Right hindlimb (tissue), 1 donor: Measurements from ENCODE around the gene JAKMIP1.

Source experiments
- DNase-seq: peaks from one replicate; pipeline ENCODE4 v3.0.0-alpha.2; 2018

Gene JAKMIP1

DNA sequence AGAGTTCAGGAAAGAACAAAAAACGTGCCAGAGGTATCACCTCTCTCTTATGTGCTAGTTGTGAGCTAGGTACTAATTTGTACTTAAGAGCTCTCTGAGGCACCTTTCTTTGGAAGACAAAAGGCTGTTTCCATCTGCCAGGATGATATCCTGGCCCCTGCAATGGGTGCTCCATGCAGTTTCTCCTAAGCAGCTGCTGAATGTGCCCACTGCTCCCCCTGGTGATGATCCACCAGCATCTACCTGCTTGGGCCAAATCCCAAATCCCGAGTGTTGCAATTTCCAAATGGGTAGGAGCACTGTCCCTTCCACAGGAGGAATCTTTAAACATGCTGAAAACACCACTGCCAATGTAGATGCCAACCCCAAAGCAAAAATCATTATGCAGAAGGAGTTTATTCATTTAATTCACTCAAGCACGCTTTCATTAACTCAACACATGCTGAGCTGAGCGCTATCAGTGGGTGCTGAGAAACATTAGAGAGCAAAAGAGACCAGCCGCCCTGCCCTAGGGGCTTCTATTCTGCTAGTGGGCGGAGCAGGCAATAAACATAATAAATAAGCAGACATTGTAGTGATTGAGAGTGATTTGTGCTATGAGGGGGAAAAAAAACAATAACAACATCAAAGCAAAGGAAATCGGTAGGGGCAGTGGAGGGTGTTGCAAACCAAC lies 112.5 kb downstream of the JAKMIP1 start:
- DNase-seq = peak; percentile 59

DNA sequence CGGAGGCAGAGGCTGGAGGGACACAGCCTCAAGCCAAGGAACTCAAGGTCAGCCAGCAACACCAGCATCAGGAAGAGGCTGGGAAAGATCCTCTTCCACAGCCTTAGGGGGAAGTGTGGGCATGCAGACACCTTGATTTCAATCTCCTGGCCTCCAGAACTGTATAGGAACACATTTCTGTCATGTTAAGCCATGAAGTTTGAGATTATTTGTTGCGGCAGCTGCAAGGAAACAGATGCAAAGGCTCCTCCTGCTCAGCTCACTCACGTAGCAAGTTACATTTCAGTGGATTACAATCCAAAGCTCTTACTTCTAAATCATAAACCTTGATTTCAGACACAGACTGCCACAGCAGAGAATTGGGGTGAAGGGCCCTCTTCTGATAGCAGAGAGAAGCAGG lies 113.5 kb downstream of the JAKMIP1 start:
- no peak for DNase-seq

- DNase-seq = no peak
Observed at GRCh38 chr4:6085691-6086628, 114.4 kb downstream of the JAKMIP1 start.

- no peak for DNase-seq
Observed at GRCh38 chr4:6085028-6085690, 115.2 kb downstream of the JAKMIP1 start.

DNA sequence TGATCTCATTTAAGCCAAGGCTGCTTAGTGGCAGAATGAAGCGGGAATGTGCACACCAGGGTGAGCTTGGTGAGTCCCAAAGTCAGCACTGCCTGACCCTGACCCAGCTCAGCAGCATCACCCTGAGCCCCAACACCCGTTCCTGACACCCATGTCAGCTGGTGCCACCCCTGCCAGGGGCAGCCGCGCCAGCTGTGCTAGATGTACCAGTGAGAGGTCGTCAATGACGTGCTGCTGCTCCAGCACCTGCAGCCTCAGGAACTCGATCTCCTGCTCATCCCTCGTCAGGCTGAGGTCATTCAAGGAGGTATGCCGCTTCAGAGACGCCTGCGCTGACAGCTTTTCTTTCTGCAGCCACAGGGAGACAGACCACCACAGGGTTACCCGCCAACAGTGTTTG lies 120.4 kb downstream of the JAKMIP1 start:
- no peak for DNase-seq

DNA sequence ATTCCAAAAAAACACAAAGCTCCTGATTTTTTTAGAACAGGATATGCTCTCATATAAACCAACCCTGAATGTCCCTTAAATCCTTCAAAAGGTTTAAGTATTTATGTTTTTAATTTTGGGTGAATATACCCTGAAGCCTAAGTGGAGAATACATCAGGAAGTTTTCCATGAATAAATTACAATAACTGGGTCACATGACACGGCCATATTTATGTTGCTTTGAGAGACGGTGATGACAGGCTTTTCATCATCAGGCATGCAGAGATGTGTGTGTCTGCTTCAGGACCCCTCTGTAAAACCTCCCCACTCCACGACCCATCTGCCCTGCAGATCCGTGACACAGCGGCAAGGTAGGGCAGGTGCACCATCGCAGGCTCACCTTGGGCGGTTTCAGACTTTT lies 121.8 kb downstream of the JAKMIP1 start:
- DNase-seq = no peak

GRCh38 chr4:6076391-6076790 lies 124.0 kb downstream of the JAKMIP1 start:
- DNase-seq = no peak

DNA sequence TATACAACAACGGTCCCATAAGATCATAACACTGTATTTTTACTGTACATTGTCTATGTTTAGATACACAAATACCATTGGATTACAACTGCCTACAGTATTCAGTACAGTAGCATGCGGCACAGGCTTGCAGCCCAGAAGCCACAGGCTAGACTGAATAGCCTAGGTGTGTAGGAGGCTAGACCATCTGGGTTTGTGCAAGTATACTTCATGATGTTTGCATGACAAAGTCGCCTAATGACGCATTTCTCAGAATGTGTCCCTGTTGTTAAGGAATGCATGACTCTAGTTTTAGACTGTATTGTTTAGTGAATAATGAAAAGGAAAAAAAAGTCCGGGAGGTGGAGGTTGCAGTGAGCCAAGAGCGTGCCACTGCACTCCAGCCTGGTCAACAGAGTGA lies 125.6 kb downstream of the JAKMIP1 start:
- DNase-seq = no peak

GRCh38 chr4:6071959-6072720 lies 128.2 kb downstream of the JAKMIP1 start:
- DNase-seq = no peak

- no peak for DNase-seq
Observed at GRCh38 chr4:6071191-6071958, 129.0 kb downstream of the JAKMIP1 start.

GRCh38 chr4:6069845-6070709 lies 130.3 kb downstream of the JAKMIP1 start:
- no peak for DNase-seq

GRCh38 chr4:6068986-6069385 lies 131.4 kb downstream of the JAKMIP1 start:
- no peak for DNase-seq

- DNase-seq = no peak
Observed at GRCh38 chr4:6065934-6066590, 134.3 kb downstream of the JAKMIP1 start.

DNA sequence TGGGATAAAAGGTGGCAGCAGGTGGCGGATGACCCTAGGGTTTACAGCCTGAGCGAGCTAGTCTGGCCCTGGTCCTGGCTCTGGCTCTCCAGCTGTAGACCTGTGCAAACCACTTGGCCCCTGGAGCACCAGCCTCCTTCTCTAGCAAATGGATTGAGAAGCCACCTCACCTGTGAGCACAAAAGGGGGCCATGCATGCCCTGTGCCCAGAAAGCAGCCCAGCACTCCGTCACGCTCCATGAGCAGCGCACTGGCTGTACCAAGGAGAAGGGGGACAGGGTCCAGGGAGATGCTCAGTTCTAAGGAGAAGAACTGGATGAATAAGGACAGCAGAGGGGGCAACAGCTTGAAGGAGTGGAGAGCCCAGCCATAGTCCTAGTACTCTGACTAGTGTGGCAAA lies 135.2 kb downstream of the JAKMIP1 start:
- DNase-seq = no peak

DNA sequence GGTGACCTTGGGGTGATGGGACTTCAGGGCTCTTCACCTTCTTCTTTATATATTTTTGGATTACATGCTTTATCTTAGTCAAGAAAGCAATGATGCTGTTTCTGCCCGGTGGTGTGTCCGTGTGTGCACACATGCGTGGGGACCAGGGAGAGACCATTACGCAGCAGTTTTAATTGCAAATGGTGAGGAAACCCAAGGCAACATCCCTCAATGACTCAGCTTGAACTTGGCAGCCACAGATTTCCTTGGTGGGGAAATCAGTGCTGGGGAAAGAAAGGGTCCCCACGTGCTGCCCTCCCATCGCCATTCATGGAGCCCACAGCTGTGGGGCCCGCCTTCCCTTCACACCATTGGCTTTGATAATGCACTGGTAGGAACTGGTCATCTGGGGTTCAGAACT lies 136.0 kb downstream of the JAKMIP1 start:
- DNase-seq = no peak

DNA sequence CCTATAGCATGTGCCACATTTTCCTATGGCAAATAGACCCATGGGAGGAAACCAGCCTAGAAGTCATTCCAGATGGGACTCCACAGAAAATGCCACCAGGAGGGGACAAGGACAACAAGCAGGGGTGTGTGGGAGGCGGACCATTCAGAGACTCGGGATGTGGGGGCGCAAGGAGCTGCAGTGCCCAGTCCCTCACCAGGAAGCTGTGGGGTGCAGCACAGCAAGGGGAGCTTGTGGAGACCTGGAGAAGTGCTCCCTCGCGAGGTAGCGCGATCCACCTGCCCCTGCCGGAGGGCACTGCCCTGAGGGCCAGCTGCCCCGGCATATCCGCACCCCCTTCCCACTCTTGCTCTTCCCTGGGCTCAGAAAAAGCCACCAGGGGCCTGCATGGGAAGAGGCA lies 136.7 kb downstream of the JAKMIP1 start:
- DNase-seq = no peak

GRCh38 chr4:6062133-6062532 lies 138.2 kb downstream of the JAKMIP1 start:
- no peak for DNase-seq

DNA sequence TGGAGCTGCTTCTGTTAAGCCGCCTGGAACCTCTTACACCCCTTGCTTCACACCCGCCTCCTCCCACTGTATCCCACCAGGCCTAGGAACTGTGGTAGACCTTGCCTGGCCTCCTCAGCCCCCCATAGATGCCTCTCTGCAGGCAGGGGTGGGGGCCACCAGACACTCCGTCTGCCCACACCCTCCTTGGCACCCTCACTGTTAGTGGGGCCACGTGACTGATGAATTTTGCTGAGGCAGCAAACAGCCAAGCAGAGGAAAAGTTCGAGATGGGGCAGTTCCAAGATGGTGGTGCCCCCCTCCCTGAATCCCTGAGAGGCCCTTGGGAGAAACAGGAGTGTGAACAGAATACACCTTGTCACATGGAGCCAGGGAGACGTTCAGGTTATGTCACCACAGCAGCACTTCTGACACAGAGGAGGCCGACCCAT lies 141.0 kb downstream of the JAKMIP1 start:
- DNase-seq = no peak

- DNase-seq = no peak
Observed at GRCh38 chr4:6058531-6059374, 141.6 kb downstream of the JAKMIP1 start.
